ENCODE data around the gene SLC30A2.

The SLC30A2 gene

GRCh38 chr1:26050248-26050640, 4.3 kb upstream of the SLC30A2 start:
- Histone ChIP-seq H3K27me3 (peaks cover 98% of the 10 kb centered on the region), H3K4me1 (ENCODE audit: control insufficient read depth in 1 of 2, insufficient read depth in 1 of 2, low read depth in 1 of 2, low read length in 1 of 2) (peaks cover 0 to 11% of the 10 kb centered on the region in 2 experiments), H3K27ac (no peak overlapping the region)

GRCh38 chr1:26049531-26050247, 3.8 kb upstream of the SLC30A2 start:
- TF ChIP-seq CTCF (IDR thresholded peaks at IDR 0.05), result no peak
- Histone ChIP-seq H3K9me3 (no peaks in the 10 kb centered on the region), H3K27me3 (peaks cover 98% of the 10 kb centered on the region), H3K4me3 (ENCODE audit: low read depth in 1 of 2, low read length in 1 of 2) (no peak overlapping the region), H3K27ac (no peak overlapping the region), H3K36me3 (no peaks in the 10 kb centered on the region), H3K4me1 (ENCODE audit: control insufficient read depth in 1 of 2, insufficient read depth in 1 of 2, low read depth in 1 of 2, low read length in 1 of 2) (peaks cover 0 to 11% of the 10 kb centered on the region in 2 experiments)

More at GRCh38 chr1:26050248-26050640, 4.3 kb upstream of the SLC30A2 start:
- Histone ChIP-seq H3K4me3 (ENCODE audit: low read depth in 1 of 2, low read length in 1 of 2) (no peak overlapping the region), H3K9me3 (no peaks in the 10 kb centered on the region), H3K36me3 (no peaks in the 10 kb centered on the region)
- no peak for TF ChIP-seq CTCF (IDR thresholded peaks at IDR 0.05)

DNA sequence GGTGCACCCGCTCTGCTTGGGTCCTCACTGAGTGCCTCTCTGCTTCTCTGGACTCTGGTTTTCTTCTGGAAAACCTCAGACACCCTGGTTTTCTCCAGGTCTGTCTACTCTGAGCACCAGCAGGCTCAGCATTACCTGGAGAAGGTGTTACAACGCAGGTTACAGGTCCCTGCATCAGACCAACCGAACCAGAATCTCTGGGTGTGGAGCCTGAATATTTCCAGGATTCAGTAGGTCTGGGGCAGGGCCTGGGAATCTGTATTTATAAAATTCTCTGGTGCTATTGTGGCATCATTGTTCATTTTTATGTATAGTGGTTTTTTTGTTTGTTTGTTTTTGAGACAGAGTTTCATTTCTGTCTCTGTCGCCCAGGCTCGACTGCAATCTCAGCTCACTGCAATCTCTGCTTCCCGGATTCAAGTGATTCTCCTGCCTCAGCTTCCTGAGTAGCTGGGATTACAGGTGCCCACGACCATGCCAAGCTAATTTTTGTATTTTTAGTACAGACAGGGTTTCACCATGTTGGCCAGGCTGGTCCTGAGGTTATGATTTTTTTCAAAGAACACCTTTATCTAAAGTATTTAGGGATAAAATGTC, 1.5 kb upstream of the SLC30A2 start:
- H3K4me1 ChIP-seq (ENCODE audit: control insufficient read depth in 1 of 2, insufficient read depth in 1 of 2, low read depth in 1 of 2, low read length in 1 of 2), result peaks cover 0 to 8% of the 10 kb centered on the region in 2 experiments
- peaks cover 98% of the 10 kb centered on the region for H3K27me3 ChIP-seq
- H3K9me3 ChIP-seq, result no peaks in the 10 kb centered on the region

GRCh38 chr1:26046246-26047095, 553 bp upstream of the SLC30A2 start:
- no peak overlapping the region for H3K27ac ChIP-seq
- H3K9me3 ChIP-seq, result no peaks in the 10 kb centered on the region
- H3K4me1 ChIP-seq (ENCODE audit: control insufficient read depth in 1 of 2, insufficient read depth in 1 of 2, low read depth in 1 of 2, low read length in 1 of 2), result peaks cover 0 to 7% of the 10 kb centered on the region in 2 experiments
- no peak overlapping the region for H3K4me3 ChIP-seq (ENCODE audit: low read depth in 1 of 2, low read length in 1 of 2)
- peaks cover 98% of the 10 kb centered on the region for H3K27me3 ChIP-seq
- H3K36me3 ChIP-seq, result no peaks in the 10 kb centered on the region
- TF ChIP-seq CTCF (IDR thresholded peaks at IDR 0.05), result no peak

More for the DNA sequence above, 1.5 kb upstream of the SLC30A2 start:
- Histone ChIP-seq H3K4me3 (ENCODE audit: low read depth in 1 of 2, low read length in 1 of 2) (no peak overlapping the region), H3K27ac (no peak overlapping the region), H3K36me3 (no peaks in the 10 kb centered on the region)
- TF ChIP-seq CTCF (IDR thresholded peaks at IDR 0.05), result no peak

DNA sequence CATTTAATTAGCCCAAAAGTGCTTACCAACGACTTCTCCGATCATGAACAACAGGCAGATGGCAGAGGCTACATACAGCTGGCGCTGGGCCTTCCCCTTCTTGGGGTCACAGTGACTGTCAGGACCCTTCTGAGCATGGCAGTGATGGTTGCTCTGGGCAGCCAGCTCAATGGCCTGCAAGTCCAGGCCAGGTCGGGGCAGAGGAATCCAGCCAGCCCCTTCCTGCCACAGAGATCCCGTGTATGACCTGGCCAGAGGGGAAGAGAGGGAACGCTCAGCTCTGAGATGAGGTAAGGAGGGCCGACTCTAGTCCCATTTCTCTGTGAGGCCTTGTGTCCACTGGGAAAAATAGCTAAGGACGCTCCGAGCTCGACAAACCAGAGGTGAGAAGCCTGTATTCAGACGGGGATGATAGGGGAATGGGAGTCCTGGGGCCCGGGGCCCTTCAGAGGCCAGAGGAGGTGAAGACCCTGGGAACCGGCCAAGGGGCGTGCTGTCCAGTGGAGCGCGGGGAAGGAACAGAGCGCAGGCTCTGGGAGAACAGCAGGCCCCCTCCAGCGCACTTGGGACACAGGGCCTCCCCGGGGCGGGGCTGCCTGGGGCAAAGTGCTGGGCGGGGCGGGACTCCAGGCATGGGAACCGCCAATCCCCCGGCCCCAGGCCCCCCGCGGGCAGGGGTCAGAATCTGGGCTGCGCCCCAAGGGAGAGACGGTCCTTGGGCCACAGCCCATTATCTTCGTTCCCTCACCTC, 772 bp downstream of the SLC30A2 start:
- no peak for TF ChIP-seq CTCF (IDR thresholded peaks at IDR 0.05)
- Histone ChIP-seq H3K9me3 (no peaks in the 10 kb centered on the region), H3K36me3 (no peaks in the 10 kb centered on the region), H3K4me1 (ENCODE audit: control insufficient read depth in 1 of 2, insufficient read depth in 1 of 2, low read depth in 1 of 2, low read length in 1 of 2) (peaks cover 0 to 5% of the 10 kb centered on the region in 2 experiments), H3K4me3 (ENCODE audit: low read depth in 1 of 2, low read length in 1 of 2) (no peak overlapping the region), H3K27me3 (peaks cover 92% of the 10 kb centered on the region), H3K27ac (no peak overlapping the region)

Measured in neutrophil (primary cell).